HG02759 (cell line): ENCODE data around the gene ADAM8.
"Not testable (repeated sequence)": the region's sequence is repeated elsewhere in the genome, so short reads cannot be mapped to it uniquely, and the experiment has no call there.

Source experiments
- ATAC-seq: cut with Tn5 transposase; IDR thresholded peaks from one replicate; pipeline ENCODE4 v1.9.1; 2021; ENCODE audit warnings: mild to moderate bottlenecking, moderate library complexity; ENCODE audit not compliant: unreplicated experiment

Gene ADAM8

GRCh38 chr10:133234796-133235195, 41.9 kb downstream of the ADAM8 start:
- not testable (repeated sequence) for ATAC-seq

DNA sequence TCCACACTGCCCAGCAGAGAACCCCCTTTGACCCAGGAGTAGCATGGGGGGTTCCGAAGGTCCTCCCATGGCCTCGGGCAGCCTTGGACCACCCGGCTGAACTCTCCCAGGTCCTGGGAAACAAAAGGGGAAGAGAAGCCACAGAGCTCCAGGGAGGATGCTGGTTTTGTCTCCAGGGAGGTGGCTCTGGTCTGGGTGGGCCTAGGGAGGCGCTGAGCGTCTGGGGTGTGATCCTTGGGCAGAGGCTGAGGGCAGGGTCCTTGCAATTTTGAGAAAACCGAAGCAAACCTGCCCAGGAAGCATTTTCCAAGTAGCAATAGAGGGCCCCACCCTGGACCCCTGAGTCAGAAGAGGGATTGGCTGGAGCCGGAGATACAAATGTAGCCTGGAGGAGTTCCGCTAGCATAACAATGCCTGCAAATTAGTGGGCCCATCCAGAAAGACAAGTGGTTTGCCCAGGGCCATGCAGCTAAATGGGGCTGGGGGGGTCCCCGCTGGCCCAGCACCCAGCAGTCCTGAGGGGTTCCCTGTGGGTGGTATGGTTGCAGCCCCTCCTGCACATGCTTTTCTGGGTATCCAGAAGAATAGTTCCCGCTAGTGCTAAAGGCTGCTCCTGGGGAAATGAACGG, 44.6 kb downstream of the ADAM8 start:
- ATAC-seq, result no peak

DNA sequence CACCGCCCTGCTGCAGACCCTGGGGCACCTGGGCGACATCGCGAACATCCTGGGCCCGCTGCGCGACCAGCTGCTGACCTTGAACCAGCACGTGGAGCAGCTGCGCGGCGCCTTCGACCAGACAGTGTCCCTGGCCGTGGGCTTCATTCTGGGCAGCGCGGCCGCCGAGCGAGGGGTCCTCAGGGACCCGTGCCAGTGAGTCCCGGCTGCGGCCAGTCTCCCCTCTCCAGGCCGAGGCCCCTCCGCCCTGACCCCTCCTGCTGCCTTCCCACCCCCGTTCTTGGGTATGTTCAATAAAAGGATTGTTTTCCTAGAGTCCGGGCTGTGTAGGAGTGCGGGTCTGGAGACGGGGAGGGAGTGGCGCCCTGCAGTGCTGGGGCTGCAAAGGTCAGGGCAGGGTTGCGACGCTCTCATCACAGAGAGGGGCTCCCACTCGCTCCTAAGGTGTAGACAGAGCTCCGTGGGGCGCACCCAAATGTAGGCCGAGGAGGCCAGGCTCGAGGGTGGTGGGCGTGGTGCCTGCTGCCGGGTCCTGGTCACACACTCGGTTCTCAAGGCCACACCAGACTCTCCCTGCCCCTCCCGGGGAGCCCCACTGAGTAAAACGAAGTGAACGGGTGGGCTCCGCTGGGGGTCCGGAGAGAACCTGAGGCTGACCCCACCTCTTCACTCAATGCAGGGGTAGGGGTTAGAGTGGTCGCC, 45.3 kb downstream of the ADAM8 start:
- ATAC-seq, result no peak

DNA sequence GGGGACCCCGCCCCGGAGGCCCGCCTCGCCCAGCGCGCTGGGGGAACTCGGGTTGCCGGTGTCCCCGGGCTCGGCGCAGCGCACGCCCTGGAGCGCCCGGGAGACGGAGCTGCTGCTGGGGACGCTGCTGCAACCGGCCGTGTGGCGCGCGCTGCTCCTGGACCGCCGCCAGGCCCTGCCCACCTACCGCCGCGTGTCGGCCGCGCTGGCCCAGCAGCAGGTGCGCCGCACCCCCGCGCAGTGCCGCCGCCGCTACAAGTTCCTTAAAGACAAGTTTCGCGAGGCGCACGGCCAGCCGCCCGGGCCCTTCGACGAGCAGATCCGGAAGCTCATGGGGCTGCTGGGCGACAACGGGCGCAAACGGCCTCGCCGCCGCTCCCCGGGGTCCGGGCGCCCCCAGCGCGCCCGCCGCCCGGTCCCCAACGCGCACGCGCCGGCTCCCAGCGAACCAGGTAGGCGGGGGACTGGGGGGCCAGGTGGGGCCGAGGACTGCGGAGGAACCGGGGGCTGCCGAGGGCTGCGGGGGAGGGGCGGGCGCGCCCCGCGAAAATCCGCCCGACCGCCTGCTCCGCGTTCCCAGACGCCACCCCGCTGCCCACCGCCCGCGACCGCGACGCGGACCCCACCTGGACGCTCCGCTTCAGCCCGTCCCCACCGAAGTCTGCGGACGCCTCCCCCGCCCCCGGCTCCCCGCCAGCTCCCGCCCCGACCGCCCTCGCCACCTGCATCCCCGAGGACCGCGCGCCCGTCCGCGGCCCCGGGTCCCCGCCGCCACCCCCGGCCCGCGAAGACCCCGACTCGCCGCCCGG, 46.1 kb downstream of the ADAM8 start:
- no peak for ATAC-seq

GRCh38 chr10:133230044-133230361, 46.7 kb downstream of the ADAM8 start, which contains the start of gene UTF1:
Gene UTF1, plus strand, starts transcription at chr10:133230217. Its CDS starts 72 bp downstream, at chr10:133230289.
- ATAC-seq, result no peak

DNA sequence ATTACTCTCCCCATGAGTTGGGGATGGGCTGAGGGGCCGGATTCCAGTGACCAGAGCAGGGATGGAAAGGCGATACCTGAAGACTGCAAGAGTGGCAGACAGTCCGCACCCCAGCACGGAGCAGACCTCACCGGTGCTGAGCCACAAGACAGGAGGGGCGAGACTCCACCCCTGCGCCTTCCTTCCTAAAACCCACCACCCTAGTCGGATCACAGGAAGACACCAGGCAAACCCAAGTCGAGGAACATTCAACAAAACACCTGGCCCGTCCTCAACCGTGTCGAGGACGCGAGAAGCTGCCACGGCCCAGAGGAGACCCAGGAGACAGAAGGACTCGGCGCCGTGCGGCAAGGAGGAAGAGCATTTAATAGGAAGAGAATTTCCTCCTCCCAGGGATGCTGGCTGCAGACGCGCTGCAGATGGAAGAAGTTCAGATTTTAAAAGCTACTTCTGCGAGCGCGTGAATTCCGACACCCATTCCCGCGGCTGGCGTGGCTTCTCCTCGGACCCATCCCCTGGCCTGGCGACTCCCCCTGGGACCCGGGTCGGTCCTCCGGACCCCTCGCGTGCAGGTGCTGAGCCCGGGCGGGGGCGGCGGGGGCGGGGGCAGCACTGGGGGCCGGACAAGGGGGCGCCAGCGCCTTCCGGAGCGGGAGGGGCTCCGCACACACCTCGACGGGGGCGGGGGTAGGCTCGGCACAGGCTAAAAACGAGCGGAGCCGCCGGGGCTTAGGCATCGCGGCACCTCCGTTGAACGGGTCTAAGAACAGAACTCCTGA, 47.2 kb downstream of the ADAM8 start:
- no peak for ATAC-seq

- ATAC-seq, result no peak
Measured at GRCh38 chr10:133227256-133227655, 49.4 kb downstream of the ADAM8 start.

GRCh38 chr10:133226251-133226808, 50.3 kb downstream of the ADAM8 start:
- ATAC-seq, result no peak

GRCh38 chr10:133225707-133226191, 50.9 kb downstream of the ADAM8 start:
- no peak for ATAC-seq

GRCh38 chr10:133224756-133225372, 51.8 kb downstream of the ADAM8 start:
- ATAC-seq, result no peak

GRCh38 chr10:133224076-133224475, 52.6 kb downstream of the ADAM8 start:
- ATAC-seq, result no peak

GRCh38 chr10:133221756-133222155, 54.9 kb downstream of the ADAM8 start:
- not testable (repeated sequence) for ATAC-seq

DNA sequence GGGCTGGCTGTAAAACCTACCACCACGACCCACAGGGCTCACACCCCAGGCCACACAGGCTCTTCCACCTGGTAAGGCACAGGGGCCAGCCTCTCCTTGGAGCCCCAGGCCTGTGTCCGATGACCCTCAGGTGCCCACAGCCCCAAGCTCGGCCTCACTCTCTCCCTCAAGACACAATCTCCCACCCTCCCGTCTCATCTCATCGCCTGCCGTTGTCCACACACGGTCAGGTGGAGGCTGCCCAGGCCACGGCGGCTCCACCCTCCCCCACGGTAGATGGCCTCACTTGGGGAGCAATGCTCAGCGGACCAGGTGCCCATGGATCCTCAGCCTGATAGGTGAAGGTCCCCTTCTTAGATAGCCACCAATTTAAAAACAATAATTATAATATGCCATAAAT, 55.3 kb downstream of the ADAM8 start:
- ATAC-seq, result no peak

DNA sequence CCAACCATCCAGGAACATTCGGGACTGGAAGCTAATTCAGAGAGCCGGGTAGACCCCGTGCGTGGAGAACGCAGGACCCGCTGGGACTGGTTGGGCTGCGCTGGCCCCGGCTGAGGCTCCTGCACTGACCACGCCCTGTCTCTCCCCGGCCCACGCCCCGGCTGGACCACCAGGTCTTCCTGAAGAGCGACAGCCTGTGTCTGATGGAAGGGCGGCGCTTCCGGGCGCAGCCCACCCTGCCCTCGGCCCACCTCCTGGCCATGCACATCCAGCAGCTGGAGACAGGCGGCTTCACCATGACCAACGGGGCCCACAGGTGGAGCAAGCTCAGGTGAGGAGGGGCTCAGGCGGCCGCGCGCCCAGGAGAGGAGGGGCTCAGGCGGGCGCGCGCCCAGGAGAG, 56.9 kb downstream of the ADAM8 start:
- ATAC-seq, result no peak

DNA sequence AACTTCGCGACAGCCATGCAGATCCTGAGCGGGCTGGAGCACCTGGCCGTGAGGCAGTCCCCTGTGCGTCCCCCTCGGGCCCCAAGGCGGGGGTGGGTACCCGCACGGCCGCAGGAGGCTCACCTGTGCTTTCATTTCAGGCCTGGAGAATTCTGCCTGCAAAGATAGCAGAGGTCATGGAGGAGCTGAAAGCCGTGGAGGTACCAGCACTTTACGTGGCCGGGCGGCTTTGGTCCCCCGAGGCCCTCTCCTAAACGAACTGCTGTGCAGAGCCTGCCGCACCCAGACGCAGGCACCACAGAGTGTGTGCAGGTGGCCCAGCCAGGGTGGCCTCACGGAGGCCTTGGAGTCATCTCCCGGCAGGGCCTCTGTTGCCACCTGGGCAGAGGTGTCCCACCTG, 57.8 kb downstream of the ADAM8 start:
- no peak for ATAC-seq

DNA sequence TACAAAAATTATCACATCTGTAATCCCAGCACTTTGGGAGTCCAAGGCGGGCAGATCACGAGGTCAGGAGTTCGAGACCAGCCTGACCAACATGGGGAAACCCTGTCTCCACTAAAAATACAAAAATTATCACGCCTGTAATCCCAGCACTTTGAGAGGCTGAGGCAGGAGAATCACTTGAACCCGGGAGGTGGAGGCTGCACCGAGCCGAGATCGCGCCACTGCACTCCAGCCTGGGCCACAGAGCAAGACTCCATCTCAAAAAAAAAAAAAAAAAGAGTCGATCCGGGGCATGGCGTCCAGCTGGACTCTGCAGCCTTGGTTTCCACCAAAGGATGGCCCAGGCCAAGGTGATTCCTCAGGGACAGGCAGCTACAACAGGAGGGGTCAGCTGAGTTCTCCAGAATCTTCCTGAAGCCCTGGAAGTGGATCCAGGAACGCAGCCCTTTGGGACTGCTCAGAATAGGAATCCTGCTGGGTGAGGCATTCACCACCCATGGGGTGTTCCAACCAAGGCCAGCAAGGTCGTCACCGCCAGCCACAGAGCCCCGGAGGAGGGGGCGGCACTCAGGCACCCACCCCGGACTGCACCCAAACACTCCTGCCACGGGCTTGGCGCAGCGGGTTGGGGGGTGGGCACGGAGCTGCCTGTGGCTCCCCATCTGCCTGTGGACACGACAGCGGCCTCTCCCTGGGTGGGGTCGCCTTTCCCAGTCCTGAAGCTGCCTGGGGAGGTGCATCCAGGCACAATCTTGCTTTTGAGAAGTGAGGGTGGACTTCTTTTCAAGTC, 58.7 kb downstream of the ADAM8 start:
- no peak for ATAC-seq

- no peak for ATAC-seq
Measured at GRCh38 chr10:133216776-133217175, 59.9 kb downstream of the ADAM8 start.

- no peak for ATAC-seq
Measured at GRCh38 chr10:133215586-133215985, 61.1 kb downstream of the ADAM8 start.
